H1 (cell line): Measurements from ENCODE around the gene SETX. TPM values are rescaled to one million over a fixed set of nuclear protein-coding genes. Genes with fewer than 3 reads are reported as not detected.

ENCODE experiments used
- CHD7 ChIP-seq: fragments of 300-600 bp; sonication (generic); IDR thresholded peaks from 2 replicates; pipeline ENCODE4 v1.7.1; 2012; ENCODE audit warnings: low read length, moderate library complexity, mild to moderate bottlenecking, inconsistent platforms; ENCODE audit not compliant: insufficient replicate concordance
- E2F6 ChIP-seq: IDR thresholded peaks from 2 replicates; pipeline ENCODE4 v1.6.1; 2012; ENCODE audit warnings: inconsistent platforms
- EP300 ChIP-seq, 2 experiments: IDR thresholded peaks; 1 replicate in 1 of 2; 2 replicates in 1 of 2; pipeline ENCODE4 v1.6.1; 2011 to 2012; ENCODE audit warnings: low read depth in 2 of 2, low read length in 2 of 2, mild to moderate bottlenecking in 2 of 2, borderline replicate concordance in 1 of 2, inconsistent platforms in 1 of 2, moderate library complexity in 1 of 2
- HDAC2 ChIP-seq, 2 experiments: fragments of 300-600 bp in 1 of 2; sonication (generic) in 1 of 2; IDR thresholded peaks; 2 replicates each; pipeline ENCODE4 v1.6.1; 2011 to 2012; ENCODE audit warnings: low read depth in 2 of 2, low read length in 2 of 2, mild to moderate bottlenecking in 2 of 2, moderate library complexity in 2 of 2, borderline replicate concordance in 1 of 2, inconsistent platforms in 1 of 2
- JUND ChIP-seq: IDR thresholded peaks from 2 replicates; pipeline ENCODE4 v1.6.1; 2011; ENCODE audit warnings: mild to moderate bottlenecking, improper control_type of control experiment, low read length
- POU5F1 ChIP-seq: IDR thresholded peaks from 2 replicates; pipeline ENCODE4 v1.6.1; 2011; ENCODE audit warnings: low read depth, mild to moderate bottlenecking, low read length, moderate library complexity
- TEAD4 ChIP-seq: IDR thresholded peaks from 2 replicates; pipeline ENCODE4 v1.6.1; 2012; ENCODE audit warnings: low read depth, low read length, inconsistent platforms, mixed read lengths
- polyA plus RNA-seq, 7 experiments: library from polyadenylated mRNA; depleted of rRNA in 3 of 7; stranded (reverse) in 5 of 7; unstranded in 2 of 7; fragments of >200 nt in 5 of 7; fragments of 200-250 nt in 2 of 7; gene quantifications; 1 replicate in 5 of 7; 2 replicates in 1 of 7; 4 replicates in 1 of 7; pipeline versions ENCODE4 v1.2.1 to v1.2.3, GENCODE V29; 2011 to 2013; ENCODE audit warnings: missing spikeins in 2 of 7, mixed read lengths in 2 of 7
- total RNA-seq: library from RNA; stranded (reverse); fragmentation: NEBNext Ultra II Directional; extraction: Animal tissue kit (Norgen Biotek cat#: 25700); gene quantifications from 2 replicates; pipeline ENCODE4 v1.2.1, GENCODE V29; 2021

Gene SETX
- total and polyA plus RNA-seq, 2 of the 8 experiments (the other 6 are each of a cell fraction or from before 2014, with no cell fraction given) = 15.1 to 37.9 TPM

GRCh38 chr9:132218208-132218607, 136.6 kb downstream of the SETX start (continued):
- no peak for TF ChIP-seq CHD7
- TF ChIP-seq HDAC2 (IDR thresholded peaks at IDR 0.05; ENCODE audit: borderline replicate concordance in 1 of 2, low read depth in 2 of 2, low read length in 2 of 2) = no peak
- no peak for TF ChIP-seq EP300 (IDR thresholded peaks at IDR 0.05; ENCODE audit: borderline replicate concordance in 1 of 2, low read depth in 2 of 2, low read length in 2 of 2)
- TF ChIP-seq JUND = no peak
- TF ChIP-seq TEAD4 = no peak
- TF ChIP-seq POU5F1 = no peak
- no peak for TF ChIP-seq E2F6
